ENCODE data around the gene NOS3. TPM values are rescaled to one million over a fixed set of nuclear protein-coding genes. Genes with fewer than 3 reads are reported as not detected.

The NOS3 gene
- total RNA-seq, 1 donor from 2014 or later = 0.86 TPM

- H3K27me3 Mint-ChIP-seq (ENCODE audit: unreplicated experiment) = peaks cover 18% of the 10 kb centered on the region
- peak overlapping the region; percentile 95 for H3K27ac Mint-ChIP-seq (ENCODE audit: unreplicated experiment)
- peaks cover 5% of the 10 kb centered on the region for H3K36me3 Mint-ChIP-seq (ENCODE audit: unreplicated experiment)
- peaks cover 9% of the 10 kb centered on the region for H3K9me3 Mint-ChIP-seq (ENCODE audit: unreplicated experiment)
- DNase-seq = no peak
- peaks cover 16% of the 10 kb centered on the region for H3K4me1 Mint-ChIP-seq (ENCODE audit: low read depth, unreplicated experiment)
- no peak for TF ChIP-seq CTCF (IDR thresholded peaks at IDR 0.05; ENCODE audit: partially characterized antibody, unreplicated experiment)
- H3K4me3 Mint-ChIP-seq (ENCODE audit: unreplicated experiment) = peak overlapping the region; percentile 99
These were observed 66.1 kb downstream of the NOS3 start for GRCh38 chr7:151056666-151057505.

- peaks cover 3% of the 10 kb centered on the region for H3K36me3 Mint-ChIP-seq (ENCODE audit: unreplicated experiment)
- no peak for TF ChIP-seq CTCF (IDR thresholded peaks at IDR 0.05; ENCODE audit: partially characterized antibody, unreplicated experiment)
- DNase-seq = no peak
- H3K27me3 Mint-ChIP-seq (ENCODE audit: unreplicated experiment) = peaks cover 18% of the 10 kb centered on the region
- peak within 1 kb of the TSS; percentile 99 for H3K4me3 Mint-ChIP-seq (ENCODE audit: unreplicated experiment)
- H3K27ac Mint-ChIP-seq (ENCODE audit: unreplicated experiment) = peak within 1 kb of the TSS; percentile 99
- peaks cover 18% of the 10 kb centered on the region for H3K4me1 Mint-ChIP-seq (ENCODE audit: low read depth, unreplicated experiment)
- H3K9me3 Mint-ChIP-seq (ENCODE audit: unreplicated experiment) = peaks cover 9% of the 10 kb centered on the region
These were observed 66.7 kb downstream of the NOS3 start, which contains the start of gene CDK5 for GRCh38 chr7:151057506-151057988. CDK5 (minus strand) TSS chr7:151057897; CDS start chr7:151057848, 49 bp downstream.

- no peak for TF ChIP-seq CTCF (IDR thresholded peaks at IDR 0.05; ENCODE audit: partially characterized antibody, unreplicated experiment)
- peak; percentile 97 for DNase-seq
- Mint-ChIP-seq H3K27me3 (ENCODE audit: unreplicated experiment) (peaks cover 19% of the 10 kb centered on the region), H3K4me3 (ENCODE audit: unreplicated experiment) (peak overlapping the region; percentile 99), H3K9me3 (ENCODE audit: unreplicated experiment) (peaks cover 9% of the 10 kb centered on the region), H3K4me1 (ENCODE audit: low read depth, unreplicated experiment) (peaks cover 18% of the 10 kb centered on the region), H3K27ac (ENCODE audit: unreplicated experiment) (peak overlapping the region; percentile 99), H3K36me3 (ENCODE audit: unreplicated experiment) (no peaks in the 10 kb centered on the region)
These were observed 67.4 kb downstream of the NOS3 start for GRCh38 chr7:151057989-151058780.

- H3K4me3 Mint-ChIP-seq (ENCODE audit: unreplicated experiment) = peak overlapping the region; percentile 99
These were observed 68.1 kb downstream of the NOS3 start for GRCh38 chr7:151058781-151059366.

More at GRCh38 chr7:151058781-151059366, 68.1 kb downstream of the NOS3 start:
- Mint-ChIP-seq H3K36me3 (ENCODE audit: unreplicated experiment) (no peaks in the 10 kb centered on the region), H3K9me3 (ENCODE audit: unreplicated experiment) (peaks cover 9% of the 10 kb centered on the region), H3K27me3 (ENCODE audit: unreplicated experiment) (peaks cover 22% of the 10 kb centered on the region), H3K27ac (ENCODE audit: unreplicated experiment) (peak overlapping the region; percentile 99), H3K4me1 (ENCODE audit: low read depth, unreplicated experiment) (peaks cover 21% of the 10 kb centered on the region)
- no peak for TF ChIP-seq CTCF (IDR thresholded peaks at IDR 0.05; ENCODE audit: partially characterized antibody, unreplicated experiment)
- no peak for DNase-seq

Measured in glutamatergic neuron (in vitro differentiated cells).